ENCODE results near the gene AHDC1. TPM values are rescaled to one million over a fixed set of nuclear protein-coding genes. Genes with fewer than 3 reads are reported as not detected.

AHDC1 gene
- total and polyA plus RNA-seq, 2 donors (not counting 3 experiments of a cell fraction or from before 2014, with no cell fraction given) = 7.0 to 32.1 TPM

DNA sequence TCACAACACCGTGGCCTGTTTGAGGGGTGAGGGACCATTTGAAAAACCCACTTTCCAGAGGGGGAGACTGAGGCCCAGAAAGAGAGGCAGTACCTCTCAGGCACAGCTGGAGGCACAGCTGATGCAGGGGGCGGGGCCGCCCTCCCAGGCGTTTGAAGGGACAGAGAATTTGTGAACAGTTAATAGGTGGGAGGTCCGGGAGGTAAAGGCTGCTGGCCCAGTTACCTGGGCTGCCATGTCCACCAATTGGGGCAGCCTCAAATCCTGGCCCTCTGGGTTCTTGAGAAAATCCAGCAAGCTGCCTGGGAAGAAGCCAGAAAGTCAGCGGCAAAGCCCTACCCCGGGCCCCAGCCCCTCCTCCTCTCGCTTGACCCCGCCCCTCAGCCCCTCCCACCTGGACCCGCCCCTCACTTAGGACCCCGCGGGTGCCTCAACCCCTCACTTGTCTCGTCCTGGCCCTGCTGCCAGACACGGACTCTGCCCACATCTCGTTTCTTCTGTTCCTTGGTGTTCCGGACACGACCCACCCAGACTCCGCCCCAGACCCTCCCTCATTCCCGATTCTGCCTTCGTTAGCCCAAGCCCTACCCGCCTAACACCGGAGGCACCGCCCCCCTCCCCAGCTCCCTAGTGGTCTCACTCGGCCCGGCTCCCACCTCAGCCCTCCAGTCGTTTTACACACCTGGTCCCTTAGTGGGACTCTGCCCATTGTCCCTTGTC, 10.8 kb upstream of the AHDC1 start:
- no peaks in the 10 kb centered on the region for H4K20me1 ChIP-seq (replicated peaks; ENCODE audit: control insufficient read depth, extremely low read depth, insufficient read depth, low read length)
- H3K9me1 ChIP-seq (replicated peaks; ENCODE audit: control insufficient read depth, extremely low read depth, insufficient read depth, low read length) = no peaks in the 10 kb centered on the region
- POLR2A ChIA-PET = no interaction called here
- FAIRE-seq (no peak), DNase-seq (ENCODE audit: low read depth, low spot score) (no peak)
- H2AFZ ChIP-seq (ENCODE audit: low read depth, low read length) = no peak overlapping the region
- no peak overlapping the region for H3K4me3 ChIP-seq (replicated peaks in 1 of 3; ENCODE audit: insufficient read depth in 1 of 3, low read depth in 1 of 3, low read length in 3 of 3)
- intact Hi-C loops (cut with micrococcal nuclease) = no loop called here
- BruUV-seq (replicated peaks) = no TSS peak
- H3K9ac ChIP-seq (replicated peaks; ENCODE audit: extremely low read depth, insufficient read depth, low read length) = no peak overlapping the region
- no peak overlapping the region for H3K27ac ChIP-seq (ENCODE audit: insufficient read depth, low read depth, low read length)
- TF ChIP-seq POLR2A (IDR thresholded peaks at IDR 0.05; ENCODE audit: low read depth, low read length) = no peak
- TF ChIP-seq FOS (IDR thresholded peaks at IDR 0.05; ENCODE audit: borderline replicate concordance, insufficient read depth, low read length) = no peak
- TF ChIP-seq MYC (IDR thresholded peaks at IDR 0.05; ENCODE audit: low read depth, low read length) = no peak
- TF ChIP-seq, protein P1, sequence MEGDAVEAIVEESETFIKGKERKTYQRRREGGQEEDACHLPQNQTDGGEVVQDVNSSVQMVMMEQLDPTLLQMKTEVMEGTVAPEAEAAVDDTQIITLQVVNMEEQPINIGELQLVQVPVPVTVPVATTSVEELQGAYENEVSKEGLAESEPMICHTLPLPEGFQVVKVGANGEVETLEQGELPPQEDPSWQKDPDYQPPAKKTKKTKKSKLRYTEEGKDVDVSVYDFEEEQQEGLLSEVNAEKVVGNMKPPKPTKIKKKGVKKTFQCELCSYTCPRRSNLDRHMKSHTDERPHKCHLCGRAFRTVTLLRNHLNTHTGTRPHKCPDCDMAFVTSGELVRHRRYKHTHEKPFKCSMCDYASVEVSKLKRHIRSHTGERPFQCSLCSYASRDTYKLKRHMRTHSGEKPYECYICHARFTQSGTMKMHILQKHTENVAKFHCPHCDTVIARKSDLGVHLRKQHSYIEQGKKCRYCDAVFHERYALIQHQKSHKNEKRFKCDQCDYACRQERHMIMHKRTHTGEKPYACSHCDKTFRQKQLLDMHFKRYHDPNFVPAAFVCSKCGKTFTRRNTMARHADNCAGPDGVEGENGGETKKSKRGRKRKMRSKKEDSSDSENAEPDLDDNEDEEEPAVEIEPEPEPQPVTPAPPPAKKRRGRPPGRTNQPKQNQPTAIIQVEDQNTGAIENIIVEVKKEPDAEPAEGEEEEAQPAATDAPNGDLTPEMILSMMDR (IDR thresholded peaks at IDR 0.05; ENCODE audit: extremely low read depth in 1 of 2, insufficient read depth in 1 of 2, low read depth in 1 of 2, low read length in 2 of 2) = no peak
- no peaks in the 10 kb centered on the region for H3K9me3 ChIP-seq (replicated peaks; ENCODE audit: control insufficient read depth, insufficient read depth, low read length)
- dilution Hi-C loops (cut with MboI; ENCODE audit: extremely low pct_ligation_motif_present, low sequenced_read_pairs) = no loop called here
- no peaks in the 10 kb centered on the region for H3K79me2 ChIP-seq (ENCODE audit: control insufficient read depth, insufficient read depth, low read length)
- H3K4me2 ChIP-seq (ENCODE audit: insufficient read depth, low read length) = no peak overlapping the region
- H3K27me3 ChIP-seq (ENCODE audit: control insufficient read depth in 2 of 2, insufficient read depth in 2 of 2, low read length in 2 of 2) = peaks cover 5 to 10% of the 10 kb centered on the region in 2 experiments
- no peaks in the 10 kb centered on the region for H3K36me3 ChIP-seq (ENCODE audit: control insufficient read depth in 2 of 2, extremely low read depth in 1 of 2, insufficient read depth in 2 of 2, low read length in 2 of 2)
- CTCF ChIA-PET = interaction anchor here (1.7 to 15.8 kb wide), 3 partner anchors 14 to 55 kb away, joined by 7 to 306 read pairs (median 19); no protein-coding TSS in a partner anchor
- peaks cover 25% of the 10 kb centered on the region for H3K4me1 ChIP-seq (ENCODE audit: control insufficient read depth, extremely low read depth, insufficient read depth, low read length)

DNA sequence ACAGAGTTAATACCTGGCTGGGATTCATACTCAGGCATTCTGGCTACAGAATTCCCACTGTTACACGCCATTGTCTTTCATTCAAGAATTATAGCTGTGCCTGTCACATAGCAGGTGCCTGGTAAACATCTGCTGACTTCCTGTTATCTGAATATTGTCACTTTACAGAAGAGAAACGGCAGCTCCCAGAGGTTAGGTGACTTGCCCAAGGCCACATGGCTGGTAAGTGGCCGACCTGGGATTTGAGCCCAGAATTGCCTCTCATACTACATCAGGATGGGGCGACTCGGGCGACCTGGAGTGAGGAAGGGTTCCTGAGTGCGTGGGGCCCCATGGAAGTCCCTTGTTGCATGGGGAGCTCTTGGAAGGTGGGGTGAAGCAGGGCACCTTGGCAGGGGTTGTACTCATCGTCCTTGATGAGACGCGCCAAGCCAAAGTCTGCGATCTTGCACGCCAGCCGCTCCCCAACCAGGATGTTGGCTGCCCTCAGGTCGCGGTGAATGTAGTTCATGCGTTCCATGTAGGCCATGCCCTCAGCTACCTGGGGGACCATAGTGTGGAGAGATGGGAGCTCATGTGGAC, 10.2 kb upstream of the AHDC1 start:
- Histone ChIP-seq H3K9me3 (replicated peaks; ENCODE audit: control insufficient read depth, insufficient read depth, low read length) (no peaks in the 10 kb centered on the region), H3K79me2 (ENCODE audit: control insufficient read depth, insufficient read depth, low read length) (no peaks in the 10 kb centered on the region), H3K4me2 (ENCODE audit: insufficient read depth, low read length) (no peak overlapping the region), H3K9me1 (replicated peaks; ENCODE audit: control insufficient read depth, extremely low read depth, insufficient read depth, low read length) (no peaks in the 10 kb centered on the region), H2AFZ (ENCODE audit: low read depth, low read length) (no peak overlapping the region), H3K27me3 (ENCODE audit: control insufficient read depth in 2 of 2, insufficient read depth in 2 of 2, low read length in 2 of 2) (peaks cover 5 to 10% of the 10 kb centered on the region in 2 experiments), H3K9ac (replicated peaks; ENCODE audit: extremely low read depth, insufficient read depth, low read length) (no peak overlapping the region), H3K4me1 (ENCODE audit: control insufficient read depth, extremely low read depth, insufficient read depth, low read length) (peaks cover 25% of the 10 kb centered on the region), H3K4me3 (replicated peaks in 1 of 3; ENCODE audit: insufficient read depth in 1 of 3, low read depth in 1 of 3, low read length in 3 of 3) (no peak overlapping the region), H3K36me3 (ENCODE audit: control insufficient read depth in 2 of 2, extremely low read depth in 1 of 2, insufficient read depth in 2 of 2, low read length in 2 of 2) (no peaks in the 10 kb centered on the region), H4K20me1 (replicated peaks; ENCODE audit: control insufficient read depth, extremely low read depth, insufficient read depth, low read length) (no peaks in the 10 kb centered on the region), H3K27ac (ENCODE audit: insufficient read depth, low read depth, low read length) (no peak overlapping the region)
- no peak for DNase-seq (ENCODE audit: low read depth, low spot score)
- ChIA-PET CTCF (interaction anchor here (1.7 to 15.8 kb wide), 3 partner anchors 14 to 55 kb away, joined by 7 to 306 read pairs (median 19); no protein-coding TSS in a partner anchor), POLR2A (no interaction called here)
- TF ChIP-seq EZH2 (IDR thresholded peaks at IDR 0.05; ENCODE audit: borderline replicate concordance, low read depth, low read length, severe bottlenecking) (no peak), MAX (IDR thresholded peaks at IDR 0.05; ENCODE audit: insufficient read depth, insufficient read length) (no peak), POLR2A (IDR thresholded peaks at IDR 0.05; ENCODE audit: low read depth, low read length) (no peak)
- dilution Hi-C loops (cut with MboI; ENCODE audit: extremely low pct_ligation_motif_present, low sequenced_read_pairs) = no loop called here
- no peak for FAIRE-seq
- BruUV-seq (replicated peaks) = no TSS peak
- intact Hi-C loops (cut with micrococcal nuclease) = no loop called here
